AG04450 (cell line): ENCODE results near the gene ADAM19. TPM values are rescaled to one million over a fixed set of nuclear protein-coding genes. Genes with fewer than 3 reads are reported as not detected.
A peak's percentile ranks its signal among the peaks of the same experiment; 100 is the strongest.

Source experiments
- CTCF ChIA-PET: fragments of 300-600, 350-600 bp; formaldehyde crosslinking; extraction: SDS; loops from one replicate; lab custom pipeline; 2022; ENCODE audit warnings: antibody characterized with exemption, inconsistent platforms; lab: Charles Lee
- POLR2A ChIA-PET: fragments of 350-600 bp; formaldehyde crosslinking; extraction: SDS; loops from one replicate; lab custom pipeline; 2021; ENCODE audit warnings: antibody characterized with exemption, inconsistent platforms; lab: Yijun Ruan, JAX
- DNase-seq: peaks from one replicate; pipeline ENCODE4 v3.0.0-alpha.2; 2011; ENCODE audit warnings: low read depth, low spot score
- H3K27ac ChIP-seq: one replicate; pipeline ENCODE4 v1.5.1; 2012; ENCODE audit warnings: low read depth, low read length, control low read depth
- H3K27me3 ChIP-seq: one replicate; pipeline ENCODE4 v1.6.0; 2012; ENCODE audit warnings: low read length; ENCODE audit not compliant: control insufficient read depth, insufficient read depth
- H3K4me3 ChIP-seq: 2 replicates; pipeline ENCODE4 v1.5.1; 2011; ENCODE audit warnings: mild to moderate bottlenecking, low read depth, low read length, control low read depth
- H3K9me3 ChIP-seq: 2 replicates; pipeline ENCODE4 v1.5.1; 2012; ENCODE audit warnings: low read length; ENCODE audit not compliant: control insufficient read depth, insufficient read depth
- CTCF ChIP-seq: IDR thresholded peaks from 2 replicates; pipeline ENCODE4 v1.5.1; 2011; ENCODE audit warnings: low read depth, low read length, control low read depth, inconsistent platforms
- polyA minus RNA-seq: library from RNA; depleted of rRNA, polyadenylated mRNA; stranded (reverse); fragments of >200 nt; gene quantifications from 2 replicates; pipeline ENCODE4 v1.2.3, GENCODE V29; 2011; rRNA and poly(A)+ RNA removed
- polyA plus RNA-seq: library from polyadenylated mRNA; depleted of rRNA; stranded (reverse); fragments of >200 nt; gene quantifications from 2 replicates; pipeline ENCODE4 v1.2.3, GENCODE V29; 2011; rRNA removed

The ADAM19 gene, protein sequence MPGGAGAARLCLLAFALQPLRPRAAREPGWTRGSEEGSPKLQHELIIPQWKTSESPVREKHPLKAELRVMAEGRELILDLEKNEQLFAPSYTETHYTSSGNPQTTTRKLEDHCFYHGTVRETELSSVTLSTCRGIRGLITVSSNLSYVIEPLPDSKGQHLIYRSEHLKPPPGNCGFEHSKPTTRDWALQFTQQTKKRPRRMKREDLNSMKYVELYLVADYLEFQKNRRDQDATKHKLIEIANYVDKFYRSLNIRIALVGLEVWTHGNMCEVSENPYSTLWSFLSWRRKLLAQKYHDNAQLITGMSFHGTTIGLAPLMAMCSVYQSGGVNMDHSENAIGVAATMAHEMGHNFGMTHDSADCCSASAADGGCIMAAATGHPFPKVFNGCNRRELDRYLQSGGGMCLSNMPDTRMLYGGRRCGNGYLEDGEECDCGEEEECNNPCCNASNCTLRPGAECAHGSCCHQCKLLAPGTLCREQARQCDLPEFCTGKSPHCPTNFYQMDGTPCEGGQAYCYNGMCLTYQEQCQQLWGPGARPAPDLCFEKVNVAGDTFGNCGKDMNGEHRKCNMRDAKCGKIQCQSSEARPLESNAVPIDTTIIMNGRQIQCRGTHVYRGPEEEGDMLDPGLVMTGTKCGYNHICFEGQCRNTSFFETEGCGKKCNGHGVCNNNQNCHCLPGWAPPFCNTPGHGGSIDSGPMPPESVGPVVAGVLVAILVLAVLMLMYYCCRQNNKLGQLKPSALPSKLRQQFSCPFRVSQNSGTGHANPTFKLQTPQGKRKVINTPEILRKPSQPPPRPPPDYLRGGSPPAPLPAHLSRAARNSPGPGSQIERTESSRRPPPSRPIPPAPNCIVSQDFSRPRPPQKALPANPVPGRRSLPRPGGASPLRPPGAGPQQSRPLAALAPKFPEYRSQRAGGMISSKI
- 44.7 and 52.4 TPM in 2 replicates for polyA plus RNA-seq
- 95.8 and 112 TPM in 2 replicates for polyA minus RNA-seq

- CTCF ChIA-PET, result interaction anchor here (1.3 kb wide), 1 partner anchor 34 kb away, joined by 3 read pairs; no protein-coding TSS in a partner anchor
- H3K9me3 ChIP-seq, result no peaks in the 10 kb centered on the region; the same call in 1 of the 2 replicates
- H3K4me3 ChIP-seq, result peak within 1 kb of the TSS; percentile 96
- no peaks in the 10 kb centered on the region for H3K27me3 ChIP-seq
- POLR2A ChIA-PET, result interaction anchor here (0.7 to 1.5 kb wide), 4 partner anchors 17 to 156 kb away, joined by 3 to 5 read pairs (median 4); partner anchors contain the start of gene THG1L
- H3K27ac ChIP-seq, result peak within 1 kb of the TSS; percentile 78
- no peak for TF ChIP-seq CTCF
- DNase-seq, result no peak
These were observed at the start of gene ADAM19 for GRCh38 chr5:157575381-157576020. Gene ADAM19 (minus strand): TSS chr5:157575775. CDS start chr5:157575696, 79 bp downstream.

- ChIA-PET POLR2A (no interaction called here), CTCF (no interaction called here)
- Histone ChIP-seq H3K4me3 (no peak overlapping the region), H3K27me3 (no peaks in the 10 kb centered on the region), H3K9me3 (no peaks in the 10 kb centered on the region; the same call in 1 of the 2 replicates), H3K27ac (no peak overlapping the region)
- TF ChIP-seq CTCF, result no peak
- no peak for DNase-seq
These were observed 48.6 kb upstream of the ADAM19 start for GRCh38 chr5:157624144-157624543.

DNA sequence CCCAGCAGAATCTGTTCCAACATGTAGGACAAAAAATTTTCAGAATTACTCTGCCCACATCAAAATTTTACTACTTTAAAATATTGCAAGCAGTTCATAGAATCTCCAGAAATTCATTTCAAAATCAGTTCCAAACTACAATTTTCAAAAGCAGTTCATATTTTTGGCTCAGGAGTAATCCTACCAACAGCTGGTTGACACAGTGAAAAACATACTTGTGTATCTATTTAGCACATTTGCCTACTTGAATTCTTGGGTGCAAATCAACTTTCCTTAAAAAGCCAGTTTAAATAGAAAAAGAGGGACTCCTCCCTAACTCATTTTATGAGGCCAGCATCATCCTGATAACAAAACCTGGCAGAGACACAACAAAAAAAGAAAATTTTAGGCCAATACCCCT lies 45.2 kb upstream of the ADAM19 start:
- no peak for TF ChIP-seq CTCF
- no peaks in the 10 kb centered on the region for H3K9me3 ChIP-seq
- CTCF ChIA-PET, result no interaction called here
- DNase-seq, result no peak
- POLR2A ChIA-PET, result no interaction called here
- H3K4me3 ChIP-seq, result no peak overlapping the region
- H3K27ac ChIP-seq, result no peak overlapping the region
- no peaks in the 10 kb centered on the region for H3K27me3 ChIP-seq

DNA sequence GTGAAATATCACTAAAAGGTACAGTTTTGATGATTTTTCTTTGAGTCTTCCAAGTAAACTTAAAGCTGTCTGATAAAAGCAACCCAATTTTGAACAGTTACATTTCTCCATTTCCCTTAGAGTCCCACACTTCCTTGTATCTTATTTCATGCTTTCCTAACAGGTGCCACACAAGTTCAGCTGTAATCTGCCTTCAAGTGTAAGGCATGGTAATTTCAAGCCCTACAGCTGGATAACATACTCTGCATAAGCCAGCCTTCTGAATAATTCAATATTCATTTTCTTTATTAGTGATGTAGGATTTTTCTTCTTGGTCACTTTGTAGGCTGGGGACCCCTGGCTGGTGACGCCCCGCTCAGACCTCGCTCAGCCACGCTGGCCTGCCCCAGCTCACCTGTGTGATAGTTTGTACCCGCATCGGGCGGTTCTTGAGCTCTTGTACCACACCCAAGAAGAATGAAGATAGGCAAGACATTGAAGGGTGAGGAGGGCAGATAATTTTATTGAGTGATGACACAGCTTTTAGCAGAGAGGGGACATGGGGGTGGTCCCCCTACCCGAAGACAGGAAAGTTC lies 42.7 kb upstream of the ADAM19 start:
- TF ChIP-seq CTCF, result no peak
- Histone ChIP-seq H3K9me3 (no peaks in the 10 kb centered on the region), H3K27ac (no peak overlapping the region), H3K4me3 (no peak overlapping the region), H3K27me3 (no peaks in the 10 kb centered on the region)
- ChIA-PET CTCF (interaction anchor here (1.1 kb wide), 1 partner anchor 141 kb away, joined by 3 read pairs; no protein-coding TSS in a partner anchor), POLR2A (no interaction called here)
- DNase-seq, result no peak
